Measurements from ENCODE around the gene PHACTR1.

PHACTR1 gene

DNA sequence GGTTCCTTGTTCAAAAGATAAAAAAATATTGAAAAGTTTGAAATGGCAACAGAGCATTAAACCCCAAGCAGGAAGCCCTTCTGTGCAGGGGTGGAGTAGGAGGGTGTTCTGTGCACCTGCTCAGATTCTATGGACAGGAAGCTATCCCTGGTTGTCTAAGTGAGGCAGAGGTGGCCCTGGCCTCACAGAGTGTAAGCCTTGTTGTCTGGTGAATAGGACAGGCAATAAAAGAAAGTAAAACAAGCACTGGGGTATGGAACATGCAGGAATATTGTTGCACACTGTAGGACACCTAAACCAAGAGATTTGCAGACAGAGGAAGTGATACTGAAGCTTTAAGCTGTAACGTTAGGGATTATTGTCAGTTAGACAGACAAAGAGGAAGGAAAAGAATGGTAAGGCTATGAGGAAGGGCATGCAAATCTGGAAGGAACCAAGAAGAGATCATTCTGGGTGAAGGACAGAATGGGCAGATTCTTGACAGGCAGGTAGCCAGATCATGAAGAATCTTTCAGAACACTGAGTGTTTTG lies 545.0 kb downstream of the PHACTR1 start:
- TF ChIP-seq ARNTL (CRISPR knock-in tag; IDR thresholded peaks at IDR 0.05; ENCODE audit: borderline replicate concordance, low read depth) (no peak), ESRRG (CRISPR knock-in tag; IDR thresholded peaks at IDR 0.05) (no peak), BACH2 (CRISPR knock-in tag; IDR thresholded peaks at IDR 0.05; ENCODE audit: borderline replicate concordance) (no peak), PPARA (CRISPR knock-in tag; IDR thresholded peaks at IDR 0.05; ENCODE audit: borderline replicate concordance) (no peak), CSDC2 (CRISPR knock-in tag; IDR thresholded peaks at IDR 0.05) (no peak), CSRNP3 (CRISPR knock-in tag; IDR thresholded peaks at IDR 0.05) (no peak), ISL1 (CRISPR knock-in tag; IDR thresholded peaks at IDR 0.05) (no peak), TCF4 (CRISPR knock-in tag; IDR thresholded peaks at IDR 0.05; ENCODE audit: borderline replicate concordance) (no peak)
- TF ChIP-seq, protein P1, sequence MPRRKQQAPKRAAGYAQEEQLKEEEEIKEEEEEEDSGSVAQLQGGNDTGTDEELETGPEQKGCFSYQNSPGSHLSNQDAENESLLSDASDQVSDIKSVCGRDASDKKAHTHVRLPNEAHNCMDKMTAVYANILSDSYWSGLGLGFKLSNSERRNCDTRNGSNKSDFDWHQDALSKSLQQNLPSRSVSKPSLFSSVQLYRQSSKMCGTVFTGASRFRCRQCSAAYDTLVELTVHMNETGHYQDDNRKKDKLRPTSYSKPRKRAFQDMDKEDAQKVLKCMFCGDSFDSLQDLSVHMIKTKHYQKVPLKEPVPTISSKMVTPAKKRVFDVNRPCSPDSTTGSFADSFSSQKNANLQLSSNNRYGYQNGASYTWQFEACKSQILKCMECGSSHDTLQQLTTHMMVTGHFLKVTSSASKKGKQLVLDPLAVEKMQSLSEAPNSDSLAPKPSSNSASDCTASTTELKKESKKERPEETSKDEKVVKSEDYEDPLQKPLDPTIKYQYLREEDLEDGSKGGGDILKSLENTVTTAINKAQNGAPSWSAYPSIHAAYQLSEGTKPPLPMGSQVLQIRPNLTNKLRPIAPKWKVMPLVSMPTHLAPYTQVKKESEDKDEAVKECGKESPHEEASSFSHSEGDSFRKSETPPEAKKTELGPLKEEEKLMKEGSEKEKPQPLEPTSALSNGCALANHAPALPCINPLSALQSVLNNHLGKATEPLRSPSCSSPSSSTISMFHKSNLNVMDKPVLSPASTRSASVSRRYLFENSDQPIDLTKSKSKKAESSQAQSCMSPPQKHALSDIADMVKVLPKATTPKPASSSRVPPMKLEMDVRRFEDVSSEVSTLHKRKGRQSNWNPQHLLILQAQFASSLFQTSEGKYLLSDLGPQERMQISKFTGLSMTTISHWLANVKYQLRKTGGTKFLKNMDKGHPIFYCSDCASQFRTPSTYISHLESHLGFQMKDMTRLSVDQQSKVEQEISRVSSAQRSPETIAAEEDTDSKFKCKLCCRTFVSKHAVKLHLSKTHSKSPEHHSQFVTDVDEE (CRISPR knock-in tag; IDR thresholded peaks at IDR 0.05), result no peak
- TF ChIP-seq, protein P2, sequence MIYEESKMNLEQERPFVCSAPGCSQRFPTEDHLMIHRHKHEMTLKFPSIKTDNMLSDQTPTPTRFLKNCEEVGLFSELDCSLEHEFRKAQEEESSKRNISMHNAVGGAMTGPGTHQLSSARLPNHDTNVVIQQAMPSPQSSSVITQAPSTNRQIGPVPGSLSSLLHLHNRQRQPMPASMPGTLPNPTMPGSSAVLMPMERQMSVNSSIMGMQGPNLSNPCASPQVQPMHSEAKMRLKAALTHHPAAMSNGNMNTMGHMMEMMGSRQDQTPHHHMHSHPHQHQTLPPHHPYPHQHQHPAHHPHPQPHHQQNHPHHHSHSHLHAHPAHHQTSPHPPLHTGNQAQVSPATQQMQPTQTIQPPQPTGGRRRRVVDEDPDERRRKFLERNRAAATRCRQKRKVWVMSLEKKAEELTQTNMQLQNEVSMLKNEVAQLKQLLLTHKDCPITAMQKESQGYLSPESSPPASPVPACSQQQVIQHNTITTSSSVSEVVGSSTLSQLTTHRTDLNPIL (CRISPR knock-in tag; IDR thresholded peaks at IDR 0.05; ENCODE audit: low read depth), result no peak

GRCh38 chr6:13262302-13263230 lies 546.0 kb downstream of the PHACTR1 start:
- TF ChIP-seq, protein P3, sequence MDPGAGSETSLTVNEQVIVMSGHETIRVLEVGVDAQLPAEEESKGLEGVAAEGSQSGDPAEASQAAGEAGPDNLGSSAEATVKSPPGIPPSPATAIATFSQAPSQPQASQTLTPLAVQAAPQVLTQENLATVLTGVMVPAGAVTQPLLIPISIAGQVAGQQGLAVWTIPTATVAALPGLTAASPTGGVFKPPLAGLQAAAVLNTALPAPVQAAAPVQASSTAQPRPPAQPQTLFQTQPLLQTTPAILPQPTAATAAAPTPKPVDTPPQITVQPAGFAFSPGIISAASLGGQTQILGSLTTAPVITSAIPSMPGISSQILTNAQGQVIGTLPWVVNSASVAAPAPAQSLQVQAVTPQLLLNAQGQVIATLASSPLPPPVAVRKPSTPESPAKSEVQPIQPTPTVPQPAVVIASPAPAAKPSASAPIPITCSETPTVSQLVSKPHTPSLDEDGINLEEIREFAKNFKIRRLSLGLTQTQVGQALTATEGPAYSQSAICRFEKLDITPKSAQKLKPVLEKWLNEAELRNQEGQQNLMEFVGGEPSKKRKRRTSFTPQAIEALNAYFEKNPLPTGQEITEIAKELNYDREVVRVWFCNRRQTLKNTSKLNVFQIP (CRISPR knock-in tag; IDR thresholded peaks at IDR 0.05; ENCODE audit: borderline replicate concordance, low read depth), result no peak
- no peak for TF ChIP-seq CSRNP3 (CRISPR knock-in tag; IDR thresholded peaks at IDR 0.05)
- no peak for TF ChIP-seq PPARA (CRISPR knock-in tag; IDR thresholded peaks at IDR 0.05; ENCODE audit: borderline replicate concordance)
- no peak for TF ChIP-seq ISL1 (CRISPR knock-in tag; IDR thresholded peaks at IDR 0.05)
- TF ChIP-seq, protein P1 (CRISPR knock-in tag; IDR thresholded peaks at IDR 0.05), result no peak
- no peak for TF ChIP-seq ZNF8 (CRISPR knock-in tag; IDR thresholded peaks at IDR 0.05)
- TF ChIP-seq, protein P2 (CRISPR knock-in tag; IDR thresholded peaks at IDR 0.05; ENCODE audit: low read depth), result no peak
- ATAC-seq, result no peak

More for the DNA sequence above, 545.0 kb downstream of the PHACTR1 start:
- no peak for ATAC-seq

Measured in SK-N-SH treated with all-trans-retinoic acid at 6 μM for 48 hours (cell line).